GM12878 (cell line): ENCODE measurements around the gene SELPLG. TPM values are rescaled to one million over a fixed set of nuclear protein-coding genes. Genes with fewer than 3 reads are reported as not detected.

Experiments
- ATAC-seq: fragments of 200-7000 bp; cut with Tn5 transposase; 3 replicates; pipeline ENCODE4 v1.9.1; 2020; ENCODE audit warnings: mild to moderate bottlenecking, moderate library complexity
- BruUV-seq: library from RNA; stranded (reverse); fragments of 400-500 nt; replicated peaks from 2 replicates; lab custom pipeline; 2021; lab: Mats Ljungman, UMichigan
- CTCF ChIA-PET: fragments of 300-600 bp; sonication (Branson Sonifier 250); formaldehyde crosslinking; extraction: SDS; loops from one replicate; lab custom pipeline; 2021; ENCODE audit warnings: inconsistent platforms; lab: Yijun Ruan, JAX
- POLR2A ChIA-PET: fragments of 350-600 bp; formaldehyde crosslinking; extraction: SDS; loops from one replicate; lab custom pipeline; 2021; ENCODE audit warnings: inconsistent platforms; lab: Charles Lee
- RAD21 ChIA-PET: fragments of 300-600 bp; sonication (Branson Sonifier 250); formaldehyde crosslinking; loops from one replicate; lab custom pipeline; 2023; ENCODE audit warnings: antibody characterized with exemption; ENCODE audit not compliant: unreplicated experiment; lab: Charles Lee
- SMC1A ChIA-PET: fragments of 300-600 bp; sonication (Branson Sonifier 250); formaldehyde crosslinking; loops from one replicate; lab custom pipeline; 2023; ENCODE audit not compliant: unreplicated experiment, uncharacterized antibody; lab: Charles Lee
- DNase-seq: peaks from one replicate; pipeline ENCODE4 v3.0.0-alpha.2; 2011; ENCODE audit warnings: low read depth, low spot score
- FAIRE-seq: peaks from 3 replicates; lab custom pipeline; 2011; peaks lifted over from hg19 to GRCh38; lab: Jason Lieb, UNC
- H2AFZ ChIP-seq: 2 replicates; pipeline ENCODE4 v1.6.0; 2011; ENCODE audit warnings: low read depth, low read length, control low read depth; ENCODE audit not compliant: control insufficient read depth
- H3K27ac ChIP-seq: 2 replicates; pipeline ENCODE4 v1.5.1; 2011; ENCODE audit warnings: control low read depth; ENCODE audit not compliant: control insufficient read depth, insufficient read depth
- H3K27me3 ChIP-seq, 2 experiments: replicated peaks in 1 of 2; 2 replicates each; pipeline versions ENCODE4 v1.6.0 to v1.6.1; 2011; ENCODE audit warnings: low read length in 1 of 2; ENCODE audit not compliant: control insufficient read depth in 2 of 2, insufficient read depth in 2 of 2
- H3K36me3 ChIP-seq, 2 experiments: 2 replicates each; pipeline ENCODE4 v1.5.1; 2011; ENCODE audit warnings: low read length in 1 of 2; ENCODE audit not compliant: control insufficient read depth in 2 of 2, insufficient read depth in 2 of 2
- H3K4me1 ChIP-seq: 2 replicates; pipeline ENCODE4 v1.6.1; 2011; ENCODE audit warnings: mild to moderate bottlenecking, low read length, moderate library complexity, mixed read lengths; ENCODE audit not compliant: control insufficient read depth, insufficient read depth
- H3K4me2 ChIP-seq: 2 replicates; pipeline ENCODE4 v1.6.0; 2011; ENCODE audit warnings: control low read depth; ENCODE audit not compliant: control insufficient read depth, insufficient read depth
- H3K4me3 ChIP-seq: fragments of 200-600 bp; sonication (generic); 2 replicates; pipeline ENCODE4 v1.5.1; 2016
- H3K79me2 ChIP-seq: 2 replicates; pipeline ENCODE4 v1.6.0; 2011; ENCODE audit warnings: low read length; ENCODE audit not compliant: control insufficient read depth, insufficient read depth
- H3K9ac ChIP-seq: 2 replicates; pipeline ENCODE4 v1.8.0; 2011; ENCODE audit warnings: low read length, control low read depth, mixed read lengths; ENCODE audit not compliant: control insufficient read depth, insufficient read depth
- H3K9me3 ChIP-seq: replicated peaks from 3 replicates; pipeline ENCODE4 v1.5.1; 2011; ENCODE audit warnings: mild to moderate bottlenecking, low read length; ENCODE audit not compliant: control insufficient read depth, insufficient read depth
- H4K20me1 ChIP-seq: 2 replicates; pipeline ENCODE4 v1.6.0; 2011; ENCODE audit not compliant: control insufficient read depth, insufficient read depth
- BACH1 ChIP-seq: fragments of 450-650 bp; IDR thresholded peaks from 2 replicates; pipeline ENCODE4 v1.6.1; 2017; ENCODE audit warnings: mild to moderate bottlenecking, borderline replicate concordance
- DPF2 ChIP-seq: fragments of 450-650 bp; IDR thresholded peaks from 2 replicates; pipeline ENCODE4 v1.6.1; 2017; ENCODE audit warnings: mild to moderate bottlenecking
- HCFC1 ChIP-seq: fragments of 150-350 bp; IDR thresholded peaks from 2 replicates; pipeline ENCODE4 v1.6.1; 2014; ENCODE audit warnings: low read length
- IKZF2 ChIP-seq, 2 experiments: fragments of 450-650 bp; IDR thresholded peaks; 2 replicates each; pipeline ENCODE4 v1.6.1; 2017; ENCODE audit warnings: mild to moderate bottlenecking in 2 of 2, moderate library complexity in 2 of 2
- KLF5 ChIP-seq: fragments of 450-650 bp; IDR thresholded peaks from 2 replicates; pipeline ENCODE4 v1.6.1; 2014; ENCODE audit warnings: mild to moderate bottlenecking; ENCODE audit not compliant: partially characterized antibody
- PAX5 ChIP-seq: IDR thresholded peaks from 2 replicates; pipeline ENCODE4 v1.6.1; 2011; ENCODE audit warnings: low read depth, low read length, borderline replicate concordance
- SPI1 ChIP-seq: IDR thresholded peaks from 2 replicates; pipeline ENCODE4 v1.6.1; 2011; ENCODE audit warnings: low read depth, mild to moderate bottlenecking, low read length, moderate library complexity, borderline replicate concordance; ENCODE audit not compliant: insufficient read depth
- WGBS: methylation state at CpG from one replicate; pipeline ENCODE4 v1.1.6; 2016; ENCODE audit warnings: low lambda C conversion rate; ENCODE audit not compliant: insufficient replicate concordance, insufficient coverage; ENCODE audit errors: missing lambda C conversion rate; 5-methylcytosine and 5-hydroxymethylcytosine counted together
- in situ Hi-C: fragments of 300-500 bp; cut with MboI; formaldehyde crosslinking; loops from 9 replicates; pipeline ENCODE4 v1.14.3; 2018; ENCODE audit warnings: mixed read lengths
- intact Hi-C: fragments of 100-400 bp; cut with micrococcal nuclease; formaldehyde crosslinking; loops from one replicate; pipeline ENCODE4 v1.14.2; 2022; ENCODE audit not compliant: unreplicated experiment
- polyA plus RNA-seq, 11 experiments: library from polyadenylated mRNA; depleted of rRNA in 4 of 11; unstranded in 6 of 11; stranded (reverse) in 5 of 11; fragments of >200 nt; fragmentation: Nextera tagmentation in 4 of 11; fragmentation: Illumina TruSeq in 1 of 11; extraction: Ambion mirVana in 4 of 11; extraction: Trizol in 1 of 11; gene quantifications; 1 replicate in 1 of 11; 2 replicates in 10 of 11; pipeline versions ENCODE4 v1.2.1 to v1.2.3, GENCODE V29; 2011 to 2016; ENCODE audit warnings: inconsistent platforms in 2 of 11, missing spikeins in 2 of 11, low read depth in 1 of 11
- total RNA-seq, 4 experiments: library from RNA; depleted of rRNA in 3 of 4; stranded (reverse); fragments of >200 nt in 3 of 4; fragmentation: Illumina TruSeq in 1 of 4; extraction: Trizol in 1 of 4; gene quantifications; 2 replicates each; pipeline versions ENCODE4 v1.2.1 to v1.2.3, GENCODE V29; 2013 to 2021
- TF ChIP-seq, protein P1 (sequence below): IDR thresholded peaks from 2 replicates; pipeline ENCODE4 v1.6.1; 2012; ENCODE audit warnings: low read depth, low read length, improper control_type of control experiment
- TF ChIP-seq, protein P2 (sequence below): fragments of 450-650 bp; IDR thresholded peaks from 2 replicates; pipeline ENCODE4 v1.6.1; 2016; ENCODE audit warnings: mild to moderate bottlenecking
- TF ChIP-seq, protein P3 (sequence below): fragments of 450-650 bp; conservative IDR thresholded peaks from 2 replicates; pipeline ENCODE4 v1.6.1; 2017; ENCODE audit warnings: mild to moderate bottlenecking, moderate library complexity

The SELPLG gene
- total and polyA plus RNA-seq, 10 of the 15 experiments (the other 5 are each of a cell fraction or from before 2014, with no cell fraction given), result 3.2 to 32.3 (median 23.9) TPM

DNA sequence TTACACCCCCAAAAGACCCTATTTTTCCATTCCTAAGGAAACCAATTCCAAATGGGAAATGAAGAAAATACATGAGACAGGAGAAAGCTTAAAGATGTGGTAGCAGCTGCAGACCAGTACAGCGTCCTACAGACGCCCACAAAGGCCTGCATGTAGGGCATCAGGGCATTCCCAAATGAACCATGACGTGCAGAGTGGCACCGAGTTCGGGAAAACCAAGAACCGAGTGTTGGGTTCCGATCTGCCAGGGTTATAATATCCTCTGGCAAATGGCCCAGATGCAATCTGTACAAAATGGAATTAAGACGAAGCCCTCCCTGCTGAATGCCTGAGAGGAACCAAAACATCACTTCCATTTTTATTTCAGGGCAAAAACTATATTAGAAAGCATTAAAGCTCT lies 34.4 kb upstream of the SELPLG start:
- no peak for DNase-seq
- H4K20me1 ChIP-seq, result no peaks in the 10 kb centered on the region
- H3K9me3 ChIP-seq, result no peaks in the 10 kb centered on the region; the same call in 2 of the 3 replicates
- no peaks in the 10 kb centered on the region for H3K27me3 ChIP-seq
- RAD21 ChIA-PET, result interaction anchor here (0.6 to 8.8 kb wide), 8 partner anchors 11 to 283 kb away, joined by 3 to 221 read pairs (median 6); partner anchors contain the start of gene SELPLG
- H3K4me2 ChIP-seq, result no peak overlapping the region; the same call in 1 of the 2 replicates
- ATAC-seq, result no peak
- peak overlapping the region; percentile 31; the same call in 1 of the 2 replicates for H3K27ac ChIP-seq
- BruUV-seq, result no TSS peak
- H3K79me2 ChIP-seq, result peaks cover 53% of the 10 kb centered on the region
- POLR2A ChIA-PET, result interaction anchor here (1.0 to 2.9 kb wide), 6 partner anchors 12 to 291 kb away, joined by 3 to 19 read pairs (median 6); no protein-coding TSS in a partner anchor
- TF ChIP-seq, protein P1, sequence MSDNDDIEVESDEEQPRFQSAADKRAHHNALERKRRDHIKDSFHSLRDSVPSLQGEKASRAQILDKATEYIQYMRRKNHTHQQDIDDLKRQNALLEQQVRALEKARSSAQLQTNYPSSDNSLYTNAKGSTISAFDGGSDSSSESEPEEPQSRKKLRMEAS, result no peak
- no peak for TF ChIP-seq KLF5
- H3K36me3 ChIP-seq, result peaks cover 1 to 14% of the 10 kb centered on the region in 2 experiments
- FAIRE-seq, result no peak
- H2AFZ ChIP-seq, result no peak overlapping the region
- intact Hi-C loops (no loop called here), in situ Hi-C loops (loop anchor here (10.0 kb wide), 1 partner anchor 427 kb away; the partner anchor contains the start of genes ALKBH2 and UNG)
- SMC1A ChIA-PET, result interaction anchor here (0.9 to 11.9 kb wide), 22 partner anchors 9 to 286 kb away, joined by 3 to 293 read pairs (median 7); partner anchors contain the start of gene CORO1C
- H3K4me1 ChIP-seq, result peaks cover 46% of the 10 kb centered on the region
- CTCF ChIA-PET, result interaction anchor here (1.0 to 11.0 kb wide), 12 partner anchors 13 to 425 kb away, joined by 4 to 252 read pairs (median 34); partner anchors contain the start of genes ALKBH2 and SELPLG
- H3K9ac ChIP-seq, result no peak overlapping the region
- 97% methylated on average over 8 of the region's 8 CpGs for WGBS
- H3K4me3 ChIP-seq, result no peak overlapping the region

DNA sequence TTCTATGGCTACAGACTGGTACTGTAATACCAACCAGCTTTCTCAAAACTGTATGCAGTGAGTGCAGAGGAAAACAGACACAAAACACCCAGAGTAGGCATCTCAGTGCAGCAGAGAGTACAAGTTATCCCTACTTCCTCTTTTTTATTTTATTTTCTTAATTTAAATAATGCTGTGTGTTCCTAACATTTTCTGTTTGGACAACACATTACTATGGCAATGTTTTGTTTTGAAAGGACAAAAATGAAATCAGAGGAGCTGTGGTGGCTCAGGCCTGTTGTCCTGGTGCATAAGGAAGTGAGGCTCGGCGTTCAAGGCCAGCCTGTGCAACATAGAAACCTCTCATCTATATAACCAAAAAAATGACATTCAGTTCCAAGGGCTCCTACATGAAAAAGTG lies 33.7 kb upstream of the SELPLG start:
- POLR2A ChIA-PET, result interaction anchor here (1.1 to 1.9 kb wide), 9 partner anchors 12 to 136 kb away, joined by 3 to 7 read pairs (median 5); no protein-coding TSS in a partner anchor
- no peak for TF ChIP-seq BACH1
- 0 out of 4 replicates have a peak, but pooled peaks of 1 of the 2 experiments have one; percentile 20 for TF ChIP-seq IKZF2 (IDR thresholded peaks at IDR 0.05)
- TF ChIP-seq, protein P2, sequence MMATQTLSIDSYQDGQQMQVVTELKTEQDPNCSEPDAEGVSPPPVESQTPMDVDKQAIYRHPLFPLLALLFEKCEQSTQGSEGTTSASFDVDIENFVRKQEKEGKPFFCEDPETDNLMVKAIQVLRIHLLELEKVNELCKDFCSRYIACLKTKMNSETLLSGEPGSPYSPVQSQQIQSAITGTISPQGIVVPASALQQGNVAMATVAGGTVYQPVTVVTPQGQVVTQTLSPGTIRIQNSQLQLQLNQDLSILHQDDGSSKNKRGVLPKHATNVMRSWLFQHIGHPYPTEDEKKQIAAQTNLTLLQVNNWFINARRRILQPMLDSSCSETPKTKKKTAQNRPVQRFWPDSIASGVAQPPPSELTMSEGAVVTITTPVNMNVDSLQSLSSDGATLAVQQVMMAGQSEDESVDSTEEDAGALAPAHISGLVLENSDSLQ, result no peak
- no peak for TF ChIP-seq PAX5
- peak; percentile 84 for TF ChIP-seq SPI1
- TF ChIP-seq HCFC1, result no peak
- TF ChIP-seq, protein P3, sequence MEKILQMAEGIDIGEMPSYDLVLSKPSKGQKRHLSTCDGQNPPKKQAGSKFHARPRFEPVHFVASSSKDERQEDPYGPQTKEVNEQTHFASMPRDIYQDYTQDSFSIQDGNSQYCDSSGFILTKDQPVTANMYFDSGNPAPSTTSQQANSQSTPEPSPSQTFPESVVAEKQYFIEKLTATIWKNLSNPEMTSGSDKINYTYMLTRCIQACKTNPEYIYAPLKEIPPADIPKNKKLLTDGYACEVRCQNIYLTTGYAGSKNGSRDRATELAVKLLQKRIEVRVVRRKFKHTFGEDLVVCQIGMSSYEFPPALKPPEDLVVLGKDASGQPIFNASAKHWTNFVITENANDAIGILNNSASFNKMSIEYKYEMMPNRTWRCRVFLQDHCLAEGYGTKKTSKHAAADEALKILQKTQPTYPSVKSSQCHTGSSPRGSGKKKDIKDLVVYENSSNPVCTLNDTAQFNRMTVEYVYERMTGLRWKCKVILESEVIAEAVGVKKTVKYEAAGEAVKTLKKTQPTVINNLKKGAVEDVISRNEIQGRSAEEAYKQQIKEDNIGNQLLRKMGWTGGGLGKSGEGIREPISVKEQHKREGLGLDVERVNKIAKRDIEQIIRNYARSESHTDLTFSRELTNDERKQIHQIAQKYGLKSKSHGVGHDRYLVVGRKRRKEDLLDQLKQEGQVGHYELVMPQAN, result no peak
- TF ChIP-seq DPF2, result 0 out of 2 replicates have a peak, but pooled peaks have one; percentile 16

More for the DNA sequence above, 33.7 kb upstream of the SELPLG start:
- peaks cover 60% of the 10 kb centered on the region for H3K79me2 ChIP-seq
- H2AFZ ChIP-seq, result no peak overlapping the region
- no peaks in the 10 kb centered on the region for H3K27me3 ChIP-seq
- no TSS peak for BruUV-seq
- ChIA-PET RAD21 (interaction anchor here (0.6 to 8.8 kb wide), 20 partner anchors 14 to 428 kb away, joined by 3 to 221 read pairs (median 4); partner anchors contain the start of gene SELPLG), SMC1A (interaction anchor here (0.7 to 11.9 kb wide), 31 partner anchors 12 to 287 kb away, joined by 3 to 293 read pairs (median 6); partner anchors contain the start of gene CORO1C), CTCF (interaction anchor here (0.8 to 11.0 kb wide), 17 partner anchors 19 to 426 kb away, joined by 3 to 252 read pairs (median 8); partner anchors contain the start of genes ALKBH2 and SELPLG)
- intact Hi-C loops, result no loop called here
- peak overlapping the region; percentile 8; the same call in 1 of the 2 replicates for H3K4me3 ChIP-seq
- in situ Hi-C loops, result loop anchor here (10.0 kb wide), 1 partner anchor 427 kb away; the partner anchor contains the start of genes ALKBH2 and UNG
- peaks cover 51% of the 10 kb centered on the region for H3K4me1 ChIP-seq
- peak overlapping the region; percentile 96 for H3K27ac ChIP-seq
- peak overlapping the region; percentile 61; the same call in 1 of the 2 replicates for H3K4me2 ChIP-seq
- DNase-seq (no peak), FAIRE-seq (peak; percentile 47), ATAC-seq (peak; percentile 74)
- H3K9ac ChIP-seq, result no peak overlapping the region
- peaks cover 1 to 11% of the 10 kb centered on the region in 2 experiments; a peak in 3 of 4 replicates for H3K36me3 ChIP-seq
- WGBS, result 0% methylated on average over 2 of the region's 2 CpGs
- no peaks in the 10 kb centered on the region for H4K20me1 ChIP-seq
- no peaks in the 10 kb centered on the region; the same call in 2 of the 3 replicates for H3K9me3 ChIP-seq
